Tongue (tissue), 2 donors: ENCODE results near the gene RIPOR3. TPM values are rescaled to one million over a fixed set of nuclear protein-coding genes. Genes with fewer than 3 reads are reported as not detected.
"Not testable (repeated sequence)": the region's sequence is repeated elsewhere in the genome, so short reads cannot be mapped to it uniquely, and the experiment has no call there.

Experiments
- DNase-seq: peaks from one replicate; pipeline ENCODE4 v3.0.0-alpha.2; 2015
- total RNA-seq: library from RNA; depleted of rRNA; stranded (reverse); fragments of >200 nt; gene quantifications from one replicate; pipeline ENCODE4 v1.2.3, GENCODE V29; 2014

RIPOR3 gene
- total RNA-seq, 1 donor from 2014 or later, result 12.5 TPM

GRCh38 chr20:50572938-50573777 is 118.2 kb downstream of the RIPOR3 start:
- DNase-seq, result peak; percentile 77

GRCh38 chr20:50571466-50571865 is 119.9 kb downstream of the RIPOR3 start:
- no peak for DNase-seq

GRCh38 chr20:50569864-50570836 is 121.2 kb downstream of the RIPOR3 start:
- no peak for DNase-seq

GRCh38 chr20:50569487-50569863 is 121.9 kb downstream of the RIPOR3 start:
- DNase-seq, result not testable (repeated sequence)

- DNase-seq, result no peak
These were observed 122.8 kb downstream of the RIPOR3 start for GRCh38 chr20:50568549-50568942.

GRCh38 chr20:50567860-50568548 is 123.3 kb downstream of the RIPOR3 start:
- no peak for DNase-seq

GRCh38 chr20:50565871-50566270 is 125.5 kb downstream of the RIPOR3 start:
- DNase-seq, result no peak

- DNase-seq, result peak; percentile 34
These were observed 126.0 kb downstream of the RIPOR3 start for GRCh38 chr20:50565383-50565782.

- DNase-seq, result no peak
These were observed 128.0 kb downstream of the RIPOR3 start for GRCh38 chr20:50563133-50563944.

- no peak for DNase-seq
These were observed 129.1 kb downstream of the RIPOR3 start for GRCh38 chr20:50562262-50562701.

- no peak for DNase-seq
These were observed 129.8 kb downstream of the RIPOR3 start for GRCh38 chr20:50561379-50562078.

GRCh38 chr20:50560867-50561266 is 130.5 kb downstream of the RIPOR3 start:
- DNase-seq, result no peak

- DNase-seq, result no peak
These were observed 131.3 kb downstream of the RIPOR3 start for GRCh38 chr20:50559856-50560638.

- no peak for DNase-seq
These were observed 132.2 kb downstream of the RIPOR3 start for GRCh38 chr20:50559149-50559548.

GRCh38 chr20:50558483-50558925 is 132.8 kb downstream of the RIPOR3 start:
- no peak for DNase-seq

- no peak for DNase-seq
These were observed 133.7 kb downstream of the RIPOR3 start for GRCh38 chr20:50557549-50558134.

GRCh38 chr20:50555662-50556061 is 135.7 kb downstream of the RIPOR3 start:
- no peak for DNase-seq

GRCh38 chr20:50554694-50555579 is 136.4 kb downstream of the RIPOR3 start:
- no peak for DNase-seq
